ENCODE data around the gene PODXL2.

Gene PODXL2

GRCh38 chr3:127661600-127661999 lies 32.6 kb downstream of the PODXL2 start:
- Mint-ChIP-seq H3K9me3 (peaks cover 7% of the 10 kb centered on the region), H3K4me1 (no peaks in the 10 kb centered on the region), H3K27ac (no peak overlapping the region), H3K36me3 (ENCODE audit: low read depth) (peaks cover 31% of the 10 kb centered on the region), H3K4me3 (no peak overlapping the region), H3K27me3 (ENCODE audit: low read depth, poor library complexity) (peaks cover 3% of the 10 kb centered on the region)
- no peak for DNase-seq
- TF ChIP-seq CTCF (IDR thresholded peaks at IDR 0.05): no peak

GRCh38 chr3:127662001-127662469 lies 33.0 kb downstream of the PODXL2 start:
- peaks cover 31% of the 10 kb centered on the region for H3K36me3 Mint-ChIP-seq (ENCODE audit: low read depth)
- peaks cover 7% of the 10 kb centered on the region for H3K9me3 Mint-ChIP-seq
- TF ChIP-seq CTCF (IDR thresholded peaks at IDR 0.05): no peak
- no peaks in the 10 kb centered on the region for H3K4me1 Mint-ChIP-seq
- DNase-seq: no peak
- peaks cover 5% of the 10 kb centered on the region for H3K27me3 Mint-ChIP-seq (ENCODE audit: low read depth, poor library complexity)
- no peak overlapping the region for H3K27ac Mint-ChIP-seq
- no peak overlapping the region for H3K4me3 Mint-ChIP-seq

- H3K4me3 Mint-ChIP-seq: no peak overlapping the region
- no peak for DNase-seq
- peaks cover 7% of the 10 kb centered on the region for H3K9me3 Mint-ChIP-seq
- no peak for TF ChIP-seq CTCF (IDR thresholded peaks at IDR 0.05)
- no peaks in the 10 kb centered on the region for H3K4me1 Mint-ChIP-seq
- H3K36me3 Mint-ChIP-seq (ENCODE audit: low read depth): peaks cover 31% of the 10 kb centered on the region
- no peak overlapping the region for H3K27ac Mint-ChIP-seq
- peaks cover 7% of the 10 kb centered on the region for H3K27me3 Mint-ChIP-seq (ENCODE audit: low read depth, poor library complexity)
These were observed 34.2 kb downstream of the PODXL2 start for GRCh38 chr3:127663151-127663550.

- peaks cover 30% of the 10 kb centered on the region for H3K36me3 Mint-ChIP-seq (ENCODE audit: low read depth)
- peaks cover 7% of the 10 kb centered on the region for H3K9me3 Mint-ChIP-seq
- TF ChIP-seq CTCF (IDR thresholded peaks at IDR 0.05): no peak
- H3K4me3 Mint-ChIP-seq: no peak overlapping the region
- no peak overlapping the region for H3K27ac Mint-ChIP-seq
- no peak for DNase-seq
- peaks cover 16% of the 10 kb centered on the region for H3K27me3 Mint-ChIP-seq (ENCODE audit: low read depth, poor library complexity)
- H3K4me1 Mint-ChIP-seq: no peaks in the 10 kb centered on the region
These were observed 36.2 kb downstream of the PODXL2 start for GRCh38 chr3:127665165-127665564.

GRCh38 chr3:127665586-127665985 lies 36.6 kb downstream of the PODXL2 start:
- H3K27me3 Mint-ChIP-seq (ENCODE audit: low read depth, poor library complexity): peaks cover 20% of the 10 kb centered on the region
- no peaks in the 10 kb centered on the region for H3K4me1 Mint-ChIP-seq
- peaks cover 27% of the 10 kb centered on the region for H3K36me3 Mint-ChIP-seq (ENCODE audit: low read depth)
- DNase-seq: no peak
- H3K9me3 Mint-ChIP-seq: peaks cover 7% of the 10 kb centered on the region
- no peak overlapping the region for H3K4me3 Mint-ChIP-seq
- H3K27ac Mint-ChIP-seq: no peak overlapping the region
- no peak for TF ChIP-seq CTCF (IDR thresholded peaks at IDR 0.05)

- Mint-ChIP-seq H3K27ac (no peak overlapping the region), H3K4me3 (no peak overlapping the region), H3K27me3 (ENCODE audit: low read depth, poor library complexity) (peaks cover 29% of the 10 kb centered on the region), H3K4me1 (peaks cover under 1% of the 10 kb centered on the region), H3K9me3 (peaks cover 7% of the 10 kb centered on the region), H3K36me3 (ENCODE audit: low read depth) (peaks cover 26% of the 10 kb centered on the region)
- DNase-seq: no peak
- no peak for TF ChIP-seq CTCF (IDR thresholded peaks at IDR 0.05)
These were observed 37.7 kb downstream of the PODXL2 start for GRCh38 chr3:127666676-127667075.
